GM18858 (cell line): Measurements from ENCODE around the gene GALNT18.

Experiments used
- ATAC-seq: cut with Tn5 transposase; IDR thresholded peaks from one replicate; pipeline ENCODE4 v1.9.1; 2021; ENCODE audit not compliant: unreplicated experiment

Gene GALNT18

GRCh38 chr11:11320825-11321224 lies 301.0 kb downstream of the GALNT18 start:
- no peak for ATAC-seq

GRCh38 chr11:11318961-11319360 lies 302.8 kb downstream of the GALNT18 start:
- no peak for ATAC-seq

- ATAC-seq = no peak
Observed at GRCh38 chr11:11318461-11318860, 303.3 kb downstream of the GALNT18 start.

GRCh38 chr11:11316651-11317230 lies 305.1 kb downstream of the GALNT18 start:
- ATAC-seq = no peak

GRCh38 chr11:11313902-11314692 lies 307.7 kb downstream of the GALNT18 start:
- no peak for ATAC-seq

GRCh38 chr11:11313426-11313825 lies 308.4 kb downstream of the GALNT18 start:
- ATAC-seq = no peak

GRCh38 chr11:11312738-11313137 lies 309.1 kb downstream of the GALNT18 start:
- no peak for ATAC-seq

- ATAC-seq = no peak
Observed at GRCh38 chr11:11311169-11311568, 310.6 kb downstream of the GALNT18 start.

GRCh38 chr11:11309906-11310305 lies 311.9 kb downstream of the GALNT18 start:
- no peak for ATAC-seq

GRCh38 chr11:11308249-11308648 lies 313.6 kb downstream of the GALNT18 start:
- no peak for ATAC-seq

- no peak for ATAC-seq
Observed at GRCh38 chr11:11306855-11307254, 314.9 kb downstream of the GALNT18 start.

GRCh38 chr11:11304550-11304949 lies 317.3 kb downstream of the GALNT18 start:
- no peak for ATAC-seq

GRCh38 chr11:11302565-11302964 lies 319.2 kb downstream of the GALNT18 start:
- no peak for ATAC-seq

- no peak for ATAC-seq
Observed at GRCh38 chr11:11301212-11301611, 320.6 kb downstream of the GALNT18 start.

GRCh38 chr11:11297578-11297977 lies 324.2 kb downstream of the GALNT18 start:
- ATAC-seq = no peak

- no peak for ATAC-seq
Observed at GRCh38 chr11:11296434-11296833, 325.4 kb downstream of the GALNT18 start.

GRCh38 chr11:11294551-11294855 lies 327.3 kb downstream of the GALNT18 start:
- ATAC-seq = no peak

- no peak for ATAC-seq
Observed at GRCh38 chr11:11293798-11294550, 327.8 kb downstream of the GALNT18 start.

GRCh38 chr11:11292839-11293238 lies 329.0 kb downstream of the GALNT18 start:
- ATAC-seq = no peak

- ATAC-seq = no peak
Observed at GRCh38 chr11:11291041-11292015, 330.5 kb downstream of the GALNT18 start.

- ATAC-seq = no peak
Observed at GRCh38 chr11:11290354-11290753, 331.5 kb downstream of the GALNT18 start.
